Activated CD4-positive, alpha-beta memory T cell treated with anti-CD3 and anti-CD28 coated beads for 36 hours (primary cell): ENCODE measurements around the gene GNG14. TPM values are rescaled to one million over a fixed set of nuclear protein-coding genes. Genes with fewer than 3 reads are reported as not detected.
A peak's percentile ranks its signal among the peaks of the same experiment; 100 is the strongest.

Experiments
- CTCF ChIA-PET: fragments of 350-600 bp; sonication (Branson Sonifier 250); formaldehyde crosslinking; loops from one replicate; lab custom pipeline; 2021; ENCODE audit warnings: antibody characterized with exemption, inconsistent platforms; lab: Charles Lee
- POLR2A ChIA-PET: fragments of 350-600 bp; sonication (Branson Sonifier 250); formaldehyde crosslinking; loops from one replicate; lab custom pipeline; 2021; ENCODE audit warnings: antibody characterized with exemption; lab: Charles Lee
- DNase-seq: peaks from one replicate; pipeline ENCODE4 v3.0.0-alpha.2; 2020
- H3K27ac Mint-ChIP-seq: one replicate; pipeline ENCODE4 v1.8.0; 2021; ENCODE audit warnings: mixed read lengths
- H3K27me3 Mint-ChIP-seq: one replicate; pipeline ENCODE4 v1.8.0; 2021; ENCODE audit warnings: mixed read lengths
- H3K36me3 Mint-ChIP-seq: one replicate; pipeline ENCODE4 v1.8.0; 2021; ENCODE audit warnings: mixed read lengths
- H3K4me1 Mint-ChIP-seq: one replicate; pipeline ENCODE4 v1.8.0; 2021; ENCODE audit warnings: low read depth, mixed read lengths
- H3K4me3 Mint-ChIP-seq: one replicate; pipeline ENCODE4 v1.8.0; 2021; ENCODE audit warnings: mild to moderate bottlenecking, mixed read lengths
- H3K9me3 Mint-ChIP-seq: one replicate; pipeline ENCODE4 v1.8.0; 2021; ENCODE audit warnings: mixed read lengths
- intact Hi-C: fragments of 100-400 bp; cut with micrococcal nuclease; formaldehyde crosslinking; loops from one replicate; pipeline ENCODE4 v1.15.1; 2023
- total RNA-seq, 2 experiments: library from RNA; stranded (reverse); gene quantifications; one replicate each; pipeline ENCODE4 v1.2.3, GENCODE V29; 2021

GNG14 gene
- total RNA-seq, 2 experiments from 2014 or later: not detected

DNA sequence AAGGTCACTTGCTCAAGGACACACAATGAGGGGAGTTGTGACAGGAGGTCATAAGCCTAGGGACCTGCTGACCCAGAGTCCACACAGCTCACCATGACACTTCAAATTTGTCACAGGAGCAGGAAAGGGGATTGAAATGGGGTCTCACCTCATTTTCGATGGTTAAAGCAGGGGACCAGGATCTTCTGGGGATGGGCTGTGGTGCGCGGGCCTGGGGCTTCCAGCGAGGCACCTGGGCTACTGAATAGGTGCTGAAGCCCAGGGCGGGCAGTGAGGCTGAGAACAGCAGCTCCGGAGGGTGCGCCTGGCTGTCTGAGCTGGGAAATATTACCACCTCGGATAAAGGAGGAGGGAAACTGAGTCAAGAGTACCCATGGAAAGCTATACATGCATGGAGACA, 32.3 kb upstream of the GNG14 start:
- no peak for DNase-seq
- Mint-ChIP-seq H3K4me3 (no peak overlapping the region), H3K27ac (no peak overlapping the region), H3K4me1 (no peaks in the 10 kb centered on the region), H3K27me3 (no peaks in the 10 kb centered on the region), H3K9me3 (no peaks in the 10 kb centered on the region), H3K36me3 (peaks cover 43% of the 10 kb centered on the region)
- ChIA-PET POLR2A (no interaction called here), CTCF (interaction anchor here (0.6 kb wide), 1 partner anchor 15 kb away, joined by 3 read pairs; no protein-coding TSS in a partner anchor)
- intact Hi-C loops: no loop called here

DNA sequence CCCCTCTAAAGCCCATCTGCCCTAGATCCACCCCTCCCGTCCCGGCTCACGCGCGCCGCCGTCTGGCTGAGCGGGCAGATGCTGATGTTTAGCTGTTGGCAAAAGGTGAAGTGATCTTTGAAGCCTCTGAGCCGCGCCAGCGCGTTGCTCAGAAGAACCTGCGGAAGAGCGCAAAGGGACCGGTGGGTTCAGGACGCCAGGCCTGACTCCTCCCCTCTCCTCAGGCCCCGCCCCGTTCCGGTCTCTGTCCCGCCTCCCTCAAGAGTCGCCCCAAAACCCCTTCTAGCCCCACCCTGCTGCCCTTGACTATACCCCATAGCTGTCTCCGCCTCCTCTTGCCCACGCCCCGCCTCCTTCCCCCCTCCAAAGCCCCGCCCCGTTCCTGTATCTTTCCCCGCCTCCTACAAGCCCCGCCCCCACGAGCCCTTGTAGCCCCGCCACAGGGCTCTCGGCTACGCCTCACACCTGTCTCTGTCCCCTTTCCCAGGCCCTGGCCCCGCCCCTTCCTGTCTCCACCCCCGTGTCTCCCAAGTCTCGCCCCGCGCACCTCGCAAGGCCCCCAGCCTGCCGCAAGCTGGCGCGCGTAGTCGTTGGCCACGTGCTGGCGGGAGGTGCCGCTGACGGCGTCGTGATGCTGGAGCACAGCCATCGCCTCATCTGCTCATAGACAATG, 30.8 kb upstream of the GNG14 start:
- Mint-ChIP-seq H3K36me3 (peaks cover 44% of the 10 kb centered on the region), H3K4me3 (no peak overlapping the region), H3K27me3 (no peaks in the 10 kb centered on the region), H3K9me3 (no peaks in the 10 kb centered on the region), H3K4me1 (no peaks in the 10 kb centered on the region), H3K27ac (no peak overlapping the region)
- ChIA-PET POLR2A (no interaction called here), CTCF (interaction anchor here (1.3 kb wide), 1 partner anchor 15 kb away, joined by 4 read pairs; no protein-coding TSS in a partner anchor)
- DNase-seq: peak; percentile 46
- intact Hi-C loops: no loop called here

- ChIA-PET POLR2A (no interaction called here), CTCF (interaction anchor here (0.5 to 1.3 kb wide), 3 partner anchors 14 to 20 kb away, joined by 3 to 4 read pairs (median 3); no protein-coding TSS in a partner anchor)
- H3K9me3 Mint-ChIP-seq: no peaks in the 10 kb centered on the region
- peaks cover 45% of the 10 kb centered on the region for H3K36me3 Mint-ChIP-seq
- H3K4me3 Mint-ChIP-seq: no peak overlapping the region
- no peaks in the 10 kb centered on the region for H3K4me1 Mint-ChIP-seq
- no peak overlapping the region for H3K27ac Mint-ChIP-seq
- H3K27me3 Mint-ChIP-seq: no peaks in the 10 kb centered on the region
- intact Hi-C loops: no loop called here
- DNase-seq: no peak
These were observed 29.8 kb upstream of the GNG14 start for GRCh38 chr19:12657966-12658365.

- CTCF ChIA-PET: interaction anchor here (0.8 to 1.2 kb wide), 3 partner anchors 11 to 96 kb away, joined by 3 to 6 read pairs (median 3); no protein-coding TSS in a partner anchor
- intact Hi-C loops: no loop called here
- POLR2A ChIA-PET: no interaction called here
- H3K36me3 Mint-ChIP-seq: peaks cover 48% of the 10 kb centered on the region
- peaks cover 17% of the 10 kb centered on the region for H3K4me1 Mint-ChIP-seq
- no peak overlapping the region for H3K4me3 Mint-ChIP-seq
- DNase-seq: no peak
- no peaks in the 10 kb centered on the region for H3K9me3 Mint-ChIP-seq
- no peak overlapping the region for H3K27ac Mint-ChIP-seq
- no peaks in the 10 kb centered on the region for H3K27me3 Mint-ChIP-seq
These were observed 26.8 kb upstream of the GNG14 start for GRCh38 chr19:12660980-12661379.

DNA sequence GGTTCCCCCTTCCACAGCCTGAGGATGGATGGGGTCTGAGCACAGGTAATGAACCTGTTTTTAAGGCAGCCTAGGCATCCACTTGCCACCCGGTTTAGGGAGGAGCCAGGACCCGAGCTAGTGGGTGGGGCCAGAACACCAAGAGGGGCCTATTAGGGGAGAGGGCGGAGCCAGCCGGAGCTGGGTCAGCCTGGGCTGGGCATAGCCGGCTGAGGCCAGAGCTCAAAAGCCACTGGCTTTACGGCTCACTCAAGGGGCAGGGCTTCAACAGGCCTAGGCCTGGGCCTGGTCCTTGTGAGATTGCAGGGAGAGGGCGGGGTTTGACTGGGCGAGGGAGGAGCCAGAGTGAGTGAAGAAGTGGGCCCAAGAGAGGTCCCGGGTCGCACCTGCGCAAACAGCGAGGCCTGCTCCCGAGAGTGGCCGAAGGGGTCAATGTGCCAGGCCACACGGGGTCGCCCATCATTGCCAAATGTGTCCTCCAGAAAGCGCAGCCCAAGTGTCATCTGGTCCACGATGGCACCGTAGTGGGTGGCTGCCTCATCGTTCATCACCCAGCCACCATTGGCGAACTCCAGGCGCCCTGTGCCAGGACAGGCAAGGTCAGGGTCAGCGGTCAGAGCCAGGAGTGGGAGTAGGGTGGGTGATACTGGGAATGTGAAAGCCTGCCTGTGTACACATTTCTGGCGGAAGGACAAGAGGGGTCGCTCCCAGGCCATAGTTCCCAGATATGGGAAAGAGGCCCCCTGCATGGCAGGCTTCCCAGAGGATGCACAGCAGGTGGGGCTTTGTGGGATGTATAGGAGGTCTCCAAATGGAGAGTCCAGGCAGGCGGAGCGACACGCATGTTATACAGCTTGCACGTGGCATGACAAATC, 23.2 kb upstream of the GNG14 start:
- CTCF ChIA-PET: interaction anchor here (2.2 kb wide), 1 partner anchor 25 kb away, joined by 18 read pairs; no protein-coding TSS in a partner anchor
- peaks cover 40% of the 10 kb centered on the region for H3K4me1 Mint-ChIP-seq
- peaks cover 34% of the 10 kb centered on the region for H3K36me3 Mint-ChIP-seq
- peak overlapping the region; percentile 87 for H3K4me3 Mint-ChIP-seq
- no peaks in the 10 kb centered on the region for H3K27me3 Mint-ChIP-seq
- peak; percentile 25 for DNase-seq
- H3K27ac Mint-ChIP-seq: peak overlapping the region; percentile 87
- intact Hi-C loops: no loop called here
- POLR2A ChIA-PET: interaction anchor here (0.6 kb wide), 1 partner anchor 130 kb away, joined by 3 read pairs; no protein-coding TSS in a partner anchor
- H3K9me3 Mint-ChIP-seq: no peaks in the 10 kb centered on the region

GRCh38 chr19:12665281-12665573, 22.6 kb upstream of the GNG14 start:
- POLR2A ChIA-PET: interaction anchor here (1.5 to 2.1 kb wide), 2 partner anchors 16 to 58 kb away, joined by 5 to 9 read pairs; partner anchors contain the start of gene DHPS
- intact Hi-C loops: no loop called here
- Mint-ChIP-seq H3K4me3 (peak overlapping the region; percentile 87), H3K27me3 (no peaks in the 10 kb centered on the region), H3K4me1 (peaks cover 40% of the 10 kb centered on the region), H3K9me3 (no peaks in the 10 kb centered on the region), H3K36me3 (peaks cover 30% of the 10 kb centered on the region), H3K27ac (peak overlapping the region; percentile 87)
- CTCF ChIA-PET: interaction anchor here (2.2 kb wide), 1 partner anchor 25 kb away, joined by 18 read pairs; no protein-coding TSS in a partner anchor
- DNase-seq: peak; percentile 80

DNA sequence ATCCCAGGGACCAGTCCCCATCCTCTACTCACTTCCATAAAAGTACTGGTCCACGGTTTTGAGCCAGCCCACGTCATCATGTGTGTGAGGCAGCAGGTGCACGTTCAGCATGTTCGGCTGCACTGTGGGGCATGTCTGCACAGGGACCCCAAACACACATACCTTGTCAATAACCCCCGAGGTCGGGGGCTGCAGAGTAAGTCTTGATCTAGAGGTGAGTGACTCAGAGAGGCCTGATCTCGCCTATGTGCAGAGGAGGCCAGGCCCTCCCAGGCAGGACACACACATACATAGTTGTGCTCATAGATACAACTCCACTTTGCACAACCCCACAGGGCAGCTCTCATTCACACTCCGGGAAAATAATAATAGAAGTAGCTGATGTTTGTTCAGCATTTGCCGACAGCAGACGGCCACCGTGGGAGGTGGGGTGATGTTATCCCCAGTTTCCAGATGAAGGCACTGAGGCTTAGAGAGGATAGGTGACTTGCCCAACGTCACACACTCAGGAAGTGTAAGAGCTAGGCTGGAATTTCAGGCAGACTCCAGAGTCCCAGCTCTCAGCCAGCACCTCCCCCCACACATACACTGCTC, 22.0 kb upstream of the GNG14 start:
- intact Hi-C loops: loop anchor here (1.0 kb wide), 1 partner anchor 25 kb away; no protein-coding TSS in a partner anchor
- peaks cover 45% of the 10 kb centered on the region for H3K4me1 Mint-ChIP-seq
- CTCF ChIA-PET: interaction anchor here (1.3 to 2.2 kb wide), 3 partner anchors 10 to 102 kb away, joined by 4 to 18 read pairs (median 10); no protein-coding TSS in a partner anchor
- no peaks in the 10 kb centered on the region for H3K9me3 Mint-ChIP-seq
- POLR2A ChIA-PET: interaction anchor here (1.0 to 2.1 kb wide), 7 partner anchors 11 to 126 kb away, joined by 3 to 9 read pairs (median 5); partner anchors contain the start of genes DHPS, JUNB, ZNF490 and ZNF791
- H3K27ac Mint-ChIP-seq: peak overlapping the region; percentile 87
- H3K27me3 Mint-ChIP-seq: no peaks in the 10 kb centered on the region
- peak; percentile 41 for DNase-seq
- peaks cover 29% of the 10 kb centered on the region for H3K36me3 Mint-ChIP-seq
- peak overlapping the region; percentile 87 for H3K4me3 Mint-ChIP-seq

- H3K4me1 Mint-ChIP-seq: peaks cover 47% of the 10 kb centered on the region
- no peaks in the 10 kb centered on the region for H3K9me3 Mint-ChIP-seq
- intact Hi-C loops: loop anchor here (1.0 kb wide), 1 partner anchor 26 kb away; no protein-coding TSS in a partner anchor
- CTCF ChIA-PET: interaction anchor here (1.3 to 2.2 kb wide), 3 partner anchors 10 to 103 kb away, joined by 4 to 18 read pairs (median 10); no protein-coding TSS in a partner anchor
- H3K4me3 Mint-ChIP-seq: peak within 1 kb of the TSS; percentile 87
- peak within 1 kb of the TSS; percentile 87 for H3K27ac Mint-ChIP-seq
- DNase-seq: peak; percentile 87
- peaks cover 24% of the 10 kb centered on the region for H3K36me3 Mint-ChIP-seq
- no peaks in the 10 kb centered on the region for H3K27me3 Mint-ChIP-seq
- POLR2A ChIA-PET: interaction anchor here (1.0 to 2.1 kb wide), 7 partner anchors 10 to 125 kb away, joined by 3 to 9 read pairs (median 5); partner anchors contain the start of genes DHPS, JUNB, ZNF490 and ZNF791
These were observed 21.3 kb upstream of the GNG14 start, which contains the start of the genes MAN2B1 and WDR83 for GRCh38 chr19:12666265-12667048. Gene MAN2B1 (minus strand): TSS chr19:12666742. CDS start chr19:12666701, 41 bp downstream. Gene WDR83 (plus strand): TSS chr19:12666807. CDS start chr19:12669791, 2,984 bp downstream.

DNA sequence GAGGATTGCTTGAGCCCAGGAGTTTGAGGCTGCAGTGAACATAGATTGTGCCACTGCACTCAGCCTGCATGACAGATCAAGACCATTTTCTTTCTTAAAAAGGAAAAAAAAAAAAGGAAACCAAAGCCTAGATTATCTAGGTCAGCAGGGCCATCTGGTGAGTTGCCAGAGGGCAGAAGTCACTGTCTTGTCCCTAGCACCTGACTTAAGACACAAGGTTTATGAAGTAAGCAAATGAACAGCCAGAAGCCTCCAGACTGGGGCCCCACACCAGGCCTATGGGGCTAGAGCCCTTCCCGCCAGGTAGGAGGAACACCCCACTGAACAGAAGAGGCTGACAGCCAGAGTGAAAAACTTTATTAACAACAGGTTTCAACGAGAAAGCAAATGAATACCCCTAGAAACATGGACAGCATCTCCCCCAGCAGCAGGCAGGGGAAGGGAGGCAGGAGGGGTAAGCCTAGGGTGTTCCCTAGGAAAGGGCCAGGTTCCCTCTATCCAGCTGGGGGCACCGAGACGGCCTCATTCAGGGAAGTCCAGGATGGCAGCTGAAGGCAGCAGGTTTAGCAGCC, 20.0 kb upstream of the GNG14 start:
- Mint-ChIP-seq H3K27me3 (no peaks in the 10 kb centered on the region), H3K27ac (peak overlapping the region; percentile 97), H3K4me3 (peak overlapping the region; percentile 87), H3K9me3 (no peaks in the 10 kb centered on the region), H3K36me3 (peaks cover 31% of the 10 kb centered on the region), H3K4me1 (peaks cover 52% of the 10 kb centered on the region)
- intact Hi-C loops: no loop called here
- DNase-seq: no peak
- CTCF ChIA-PET: interaction anchor here (1.8 kb wide), 1 partner anchor 104 kb away, joined by 4 read pairs; no protein-coding TSS in a partner anchor
- POLR2A ChIA-PET: interaction anchor here (1.5 kb wide), 1 partner anchor 14 kb away, joined by 11 read pairs; the partner anchor contains the start of gene DHPS

- ChIA-PET CTCF (interaction anchor here (1.0 to 1.1 kb wide), 2 partner anchors 89 to 101 kb away, joined by 3 read pairs; no protein-coding TSS in a partner anchor), POLR2A (interaction anchor here (1.5 kb wide), 1 partner anchor 13 kb away, joined by 11 read pairs; the partner anchor contains the start of gene DHPS)
- Mint-ChIP-seq H3K4me3 (peak overlapping the region; percentile 87), H3K27me3 (no peaks in the 10 kb centered on the region), H3K36me3 (peaks cover 27% of the 10 kb centered on the region), H3K9me3 (no peaks in the 10 kb centered on the region), H3K4me1 (peaks cover 52% of the 10 kb centered on the region), H3K27ac (peak overlapping the region; percentile 97)
- intact Hi-C loops: no loop called here
- DNase-seq: no peak
These were observed 19.5 kb upstream of the GNG14 start for GRCh38 chr19:12668346-12668745.
